Activated CD8-positive, alpha-beta memory T cell treated with anti-CD3 and anti-CD28 coated beads, Interleukin-2, amount 50 U/mL, for 4 hours (primary cell): ENCODE data around the gene CASP9.
"Not testable (repeated sequence)": the region's sequence is repeated elsewhere in the genome, so short reads cannot be mapped to it uniquely, and the experiment has no call there.

Experiments
- DNase-seq: peaks from one replicate; pipeline ENCODE4 v3.0.0-alpha.2; 2020

The CASP9 gene

GRCh38 chr1:15466955-15467625 lies 56.9 kb downstream of the CASP9 start:
- DNase-seq = not testable (repeated sequence)

- DNase-seq = no peak
Measured at GRCh38 chr1:15465674-15466073, 58.3 kb downstream of the CASP9 start.

- DNase-seq = not testable (repeated sequence)
Measured at GRCh38 chr1:15463926-15464322, 60.1 kb downstream of the CASP9 start.

- not testable (repeated sequence) for DNase-seq
Measured at GRCh38 chr1:15463064-15463800, 60.8 kb downstream of the CASP9 start.

- DNase-seq = no peak
Measured at GRCh38 chr1:15460708-15461095, 63.3 kb downstream of the CASP9 start.

- DNase-seq = no peak
Measured at GRCh38 chr1:15459771-15460707, 64.0 kb downstream of the CASP9 start.

GRCh38 chr1:15458388-15458787 lies 65.6 kb downstream of the CASP9 start:
- not testable (repeated sequence) for DNase-seq

- no peak for DNase-seq
Measured at GRCh38 chr1:15457585-15457984, 66.4 kb downstream of the CASP9 start.

- no peak for DNase-seq
Measured at GRCh38 chr1:15456313-15456954, 67.6 kb downstream of the CASP9 start, which contains the start of gene CELA2A. TSS of gene CELA2A (plus strand) at chr1:15456732. CDS start at chr1:15456754, 22 bp downstream.

- DNase-seq = no peak
Measured at GRCh38 chr1:15455522-15455921, 68.5 kb downstream of the CASP9 start.

GRCh38 chr1:15454256-15454655 lies 69.8 kb downstream of the CASP9 start:
- no peak for DNase-seq

GRCh38 chr1:15453734-15454133 lies 70.3 kb downstream of the CASP9 start:
- DNase-seq = no peak

- no peak for DNase-seq
Measured at GRCh38 chr1:15452866-15453571, 71.0 kb downstream of the CASP9 start.

GRCh38 chr1:15452216-15452615 lies 71.8 kb downstream of the CASP9 start:
- no peak for DNase-seq

- no peak for DNase-seq
Measured at GRCh38 chr1:15451014-15451722, 72.8 kb downstream of the CASP9 start.

GRCh38 chr1:15449567-15449966 lies 74.4 kb downstream of the CASP9 start:
- no peak for DNase-seq

GRCh38 chr1:15448877-15449462 lies 75.0 kb downstream of the CASP9 start:
- no peak for DNase-seq

GRCh38 chr1:15446212-15446611 lies 77.8 kb downstream of the CASP9 start:
- DNase-seq = no peak

- no peak for DNase-seq
Measured at GRCh38 chr1:15445390-15446122, 78.5 kb downstream of the CASP9 start.
